HG03432 (cell line): Measurements from ENCODE around the gene HYAL2.
"Not testable (repeated sequence)": the region's sequence is repeated elsewhere in the genome, so short reads cannot be mapped to it uniquely, and the experiment has no call there.

Source experiments
- ATAC-seq: cut with Tn5 transposase; IDR thresholded peaks from one replicate; pipeline ENCODE4 v1.9.1; 2021; ENCODE audit warnings: mild to moderate bottlenecking, moderate library complexity; ENCODE audit not compliant: unreplicated experiment

HYAL2 gene

DNA sequence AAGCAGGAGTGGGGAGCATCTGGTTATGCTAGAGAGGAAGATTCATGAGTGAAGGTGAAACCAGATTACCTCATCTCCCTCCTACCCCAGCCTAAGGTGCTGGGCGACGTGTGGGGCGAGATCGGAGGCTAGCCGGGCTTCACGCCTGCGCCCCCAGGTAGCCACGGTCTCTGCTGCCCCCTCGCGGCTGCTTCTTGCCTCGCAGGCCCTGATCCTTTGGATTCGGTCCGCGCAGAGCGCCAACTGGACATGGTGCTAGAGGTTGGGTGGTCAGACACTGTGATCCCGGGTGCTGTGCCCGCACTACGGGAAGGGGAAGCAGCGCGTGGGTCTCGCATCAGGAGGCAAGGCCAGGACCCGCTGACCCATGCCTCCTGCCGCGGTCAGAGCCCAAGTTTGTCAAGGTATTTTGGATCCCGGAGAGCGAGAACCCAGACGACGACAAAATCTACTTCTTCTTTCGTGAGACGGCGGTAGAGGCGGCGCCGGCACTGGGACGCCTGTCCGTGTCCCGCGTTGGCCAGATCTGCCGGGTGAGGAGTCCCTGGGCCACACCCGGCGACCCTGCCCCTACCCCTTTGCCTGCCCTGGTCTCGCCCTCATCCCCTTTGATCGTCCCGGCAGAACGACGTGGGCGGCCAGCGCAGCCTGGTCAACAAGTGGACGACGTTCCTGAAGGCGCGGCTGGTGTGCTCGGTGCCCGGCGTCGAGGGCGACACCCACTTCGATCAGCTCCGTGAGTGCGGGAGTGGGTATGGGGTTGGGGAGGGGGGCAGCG, 49.4 kb downstream of the HYAL2 start:
- peak; percentile 81 for ATAC-seq

DNA sequence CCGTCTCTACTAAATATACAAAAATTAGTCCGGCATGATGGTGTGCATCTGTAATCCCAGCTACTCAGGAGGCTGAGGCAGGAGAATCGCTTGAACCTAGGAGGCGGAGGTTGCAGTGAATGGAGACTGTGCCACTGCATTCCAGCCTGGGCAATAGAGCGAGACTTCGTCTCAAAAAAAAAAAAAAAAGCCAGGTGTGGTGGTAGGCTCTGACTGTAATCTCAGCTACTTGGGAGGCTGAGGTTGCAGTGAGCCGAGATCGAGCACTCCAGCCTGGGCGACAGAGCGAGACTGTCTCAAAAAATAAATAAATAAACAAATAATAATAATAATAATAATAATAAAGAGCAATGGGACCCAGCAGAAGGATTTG, 50.0 kb downstream of the HYAL2 start:
- not testable (repeated sequence) for ATAC-seq

DNA sequence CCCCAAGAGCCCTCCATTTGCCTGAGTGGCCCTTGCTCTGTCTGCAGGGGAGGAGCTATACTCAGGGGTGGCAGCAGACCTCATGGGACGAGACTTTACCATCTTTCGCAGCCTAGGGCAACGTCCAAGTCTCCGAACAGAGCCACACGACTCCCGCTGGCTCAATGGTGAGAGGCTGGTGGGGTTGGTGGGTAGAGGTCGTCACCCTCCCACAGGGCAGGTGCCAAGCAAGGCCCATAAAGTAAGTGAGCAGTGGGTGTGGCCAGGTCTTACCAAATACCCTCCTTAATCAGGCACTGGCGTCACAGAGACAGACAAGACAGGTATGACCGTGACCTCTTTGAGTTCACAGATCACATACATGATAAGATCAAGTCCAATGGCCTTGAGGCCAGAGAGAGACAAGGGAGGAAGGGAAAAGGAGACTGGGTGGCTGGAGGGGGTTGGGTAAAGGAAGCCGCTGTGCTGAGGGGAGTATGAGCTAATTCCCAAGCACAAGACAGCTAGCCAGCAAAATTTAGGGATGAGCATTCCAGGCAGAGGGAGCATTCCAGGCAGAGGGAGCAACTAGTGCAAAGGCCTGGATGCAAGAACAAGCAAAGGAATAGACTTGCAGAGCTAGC, 51.1 kb downstream of the HYAL2 start:
- ATAC-seq: no peak

DNA sequence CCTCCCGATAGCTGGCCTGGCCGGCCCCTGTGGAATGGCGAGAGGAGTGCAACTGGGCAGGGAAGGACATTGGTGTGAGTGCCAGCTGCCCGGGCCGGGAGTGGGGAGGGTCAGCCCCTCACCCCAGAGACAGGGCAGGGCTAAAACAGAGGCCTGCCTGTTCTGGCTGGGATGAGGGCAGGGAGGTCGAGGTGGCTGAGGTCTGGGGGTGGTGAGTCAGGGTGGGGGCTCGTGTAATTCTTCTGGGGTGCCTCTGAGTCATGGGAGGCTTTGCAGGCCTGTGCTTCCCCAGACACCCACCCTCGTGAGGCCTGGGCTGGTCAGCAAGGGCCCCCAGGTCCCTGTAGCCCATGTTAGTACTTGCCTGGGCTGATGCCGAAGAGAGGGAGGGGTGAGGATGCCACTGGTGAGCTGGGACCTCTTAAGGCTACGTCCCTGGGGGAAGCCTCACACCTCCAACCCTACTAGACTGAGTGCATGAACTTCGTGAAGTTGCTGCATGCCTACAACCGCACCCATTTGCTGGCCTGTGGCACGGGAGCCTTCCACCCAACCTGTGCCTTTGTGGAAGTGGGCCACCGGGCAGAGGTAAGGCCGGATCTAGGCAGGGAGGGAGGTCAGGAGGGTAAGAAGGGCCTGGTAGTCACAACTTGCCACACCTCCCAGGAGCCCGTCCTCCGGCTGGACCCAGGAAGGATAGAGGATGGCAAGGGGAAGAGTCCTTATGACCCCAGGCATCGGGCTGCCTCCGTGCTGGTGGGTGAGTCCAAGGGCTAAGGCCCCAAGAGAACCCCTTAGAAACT, 51.9 kb downstream of the HYAL2 start:
- ATAC-seq: no peak

DNA sequence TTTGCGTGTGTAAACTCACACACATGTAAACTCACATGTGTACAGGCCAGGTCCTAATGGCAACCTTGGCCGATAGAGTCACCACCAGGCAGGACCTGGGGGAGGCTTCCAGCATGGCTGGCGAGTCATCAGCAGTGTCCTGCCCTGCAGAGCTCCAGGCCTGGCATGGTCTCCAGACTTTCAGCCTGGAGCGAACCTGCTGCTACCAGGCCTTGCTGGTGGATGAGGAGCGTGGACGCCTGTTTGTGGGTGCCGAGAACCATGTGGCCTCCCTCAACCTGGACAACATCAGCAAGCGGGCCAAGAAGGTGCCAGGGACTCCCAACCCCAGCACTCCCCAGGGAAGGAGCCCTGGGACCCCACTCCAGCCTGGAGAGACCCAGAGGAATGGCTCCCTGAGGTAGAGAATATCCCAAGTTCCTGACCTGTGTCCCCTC, 52.5 kb downstream of the HYAL2 start:
- ATAC-seq: no peak

DNA sequence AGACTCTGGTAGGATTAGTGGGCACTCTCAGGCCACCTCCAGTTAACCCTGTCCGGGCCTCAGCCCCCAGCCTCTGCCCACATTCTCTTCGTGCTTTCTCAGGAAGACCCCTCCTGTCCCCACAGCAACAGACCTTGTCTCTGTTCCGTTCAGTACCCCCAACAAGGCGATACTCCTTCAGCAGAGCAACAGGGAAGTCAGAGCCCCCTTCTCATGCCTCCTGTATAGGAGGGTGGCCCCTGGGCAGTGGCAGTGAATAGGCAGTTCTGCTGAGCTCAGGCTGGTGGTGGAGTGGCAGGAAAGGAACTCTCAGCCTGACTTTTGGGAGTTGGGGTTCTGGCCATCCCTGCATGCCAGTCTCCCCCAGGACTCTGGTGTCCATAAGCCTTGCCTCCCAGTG, 53.1 kb downstream of the HYAL2 start:
- no peak for ATAC-seq

DNA sequence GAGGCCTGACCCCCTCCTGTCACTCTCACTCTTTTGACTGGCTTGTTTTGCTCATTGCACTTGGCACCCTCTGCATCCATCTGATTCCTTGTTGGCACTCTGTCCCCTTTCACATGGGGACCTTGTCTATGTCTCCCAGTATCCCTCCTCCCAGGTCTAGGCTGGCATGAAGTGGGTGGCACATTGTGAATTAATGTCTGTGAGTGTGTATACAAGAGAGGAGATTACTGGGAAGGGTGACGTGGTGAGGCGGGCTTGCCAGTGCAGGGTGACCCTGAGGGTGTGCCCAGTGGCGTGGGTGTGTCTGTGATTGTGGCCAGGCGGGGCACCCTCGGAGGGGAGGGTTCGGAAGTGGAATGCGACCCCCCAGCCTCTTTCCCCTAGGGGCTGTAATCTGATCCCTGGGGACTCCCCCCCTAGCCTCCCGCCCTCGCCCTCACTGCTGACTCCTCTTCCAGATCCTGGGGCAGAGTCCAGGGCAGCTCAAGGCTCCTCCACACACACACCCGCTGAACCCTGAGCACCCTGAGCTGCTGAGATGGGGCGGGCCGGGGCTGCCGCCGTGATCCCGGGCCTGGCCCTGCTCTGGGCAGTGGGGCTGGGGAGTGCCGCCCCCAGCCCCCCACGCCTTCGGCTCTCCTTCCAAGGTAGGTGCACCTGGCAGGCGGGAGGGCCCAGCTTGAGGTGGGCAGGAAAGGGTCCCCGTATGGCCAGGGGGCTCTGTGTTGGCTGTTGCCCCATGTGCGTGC, 53.7 kb downstream of the HYAL2 start, which contains the start of gene SEMA3B:
Gene SEMA3B (plus strand): TSS at position 445 of the 749 bp plus-strand sequence. CDS start 94 bp downstream, at position 539.
- no peak for ATAC-seq

DNA sequence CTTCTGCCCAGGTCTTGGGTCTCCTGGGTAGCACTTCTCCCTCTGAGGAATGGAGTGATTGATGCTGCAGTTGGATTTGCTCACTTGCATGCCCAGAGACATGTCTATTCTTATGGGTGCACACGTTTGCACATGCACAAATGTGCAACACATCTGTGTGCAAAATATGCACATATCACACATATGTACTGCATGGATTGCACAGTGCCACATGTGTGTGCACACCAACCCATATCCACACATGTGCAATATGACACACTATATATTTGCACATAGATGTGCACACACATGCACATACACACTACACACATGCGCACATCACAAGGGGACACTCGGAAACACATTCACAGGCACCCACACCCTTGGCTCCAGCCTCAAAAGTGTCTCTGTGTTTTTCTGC, 54.3 kb downstream of the HYAL2 start:
- ATAC-seq: no peak
